ENCODE measurements around the gene KCNK13.

KCNK13 gene

GRCh38 chr14:90027842-90028241 is 34.0 kb upstream of the KCNK13 start:
- Histone ChIP-seq H3K4me1 (ENCODE audit: control insufficient read depth in 1 of 2, insufficient read depth in 1 of 2, low read depth in 1 of 2, low read length in 1 of 2) (no peaks in the 10 kb centered on the region), H3K27me3 (no peaks in the 10 kb centered on the region), H3K27ac (no peak overlapping the region), H3K4me3 (ENCODE audit: low read depth in 1 of 2, low read length in 1 of 2) (no peak overlapping the region), H3K36me3 (peaks cover 74% of the 10 kb centered on the region), H3K9me3 (no peaks in the 10 kb centered on the region)
- no peak for TF ChIP-seq CTCF (IDR thresholded peaks at IDR 0.05)

- no peak overlapping the region for H3K4me3 ChIP-seq (ENCODE audit: low read depth in 1 of 2, low read length in 1 of 2)
- TF ChIP-seq CTCF (IDR thresholded peaks at IDR 0.05), result no peak
- H3K36me3 ChIP-seq, result peaks cover 71% of the 10 kb centered on the region
- H3K9me3 ChIP-seq, result no peaks in the 10 kb centered on the region
- no peak overlapping the region for H3K27ac ChIP-seq
- no peaks in the 10 kb centered on the region for H3K4me1 ChIP-seq (ENCODE audit: control insufficient read depth in 1 of 2, insufficient read depth in 1 of 2, low read depth in 1 of 2, low read length in 1 of 2)
- H3K27me3 ChIP-seq, result no peaks in the 10 kb centered on the region
Measured at GRCh38 chr14:90034156-90034555, 27.6 kb upstream of the KCNK13 start.

GRCh38 chr14:90034835-90035525 is 26.8 kb upstream of the KCNK13 start:
- Histone ChIP-seq H3K9me3 (no peaks in the 10 kb centered on the region), H3K27me3 (no peaks in the 10 kb centered on the region), H3K36me3 (peaks cover 76% of the 10 kb centered on the region), H3K4me3 (ENCODE audit: low read depth in 1 of 2, low read length in 1 of 2) (no peak overlapping the region), H3K4me1 (ENCODE audit: control insufficient read depth in 1 of 2, insufficient read depth in 1 of 2, low read depth in 1 of 2, low read length in 1 of 2) (no peaks in the 10 kb centered on the region), H3K27ac (no peak overlapping the region)
- no peak for TF ChIP-seq CTCF (IDR thresholded peaks at IDR 0.05)

- peaks cover 76% of the 10 kb centered on the region for H3K36me3 ChIP-seq
- H3K9me3 ChIP-seq, result no peaks in the 10 kb centered on the region
- TF ChIP-seq CTCF (IDR thresholded peaks at IDR 0.05), result no peak
- no peak overlapping the region for H3K27ac ChIP-seq
- no peaks in the 10 kb centered on the region for H3K27me3 ChIP-seq
- H3K4me3 ChIP-seq (ENCODE audit: low read depth in 1 of 2, low read length in 1 of 2), result no peak overlapping the region
- no peaks in the 10 kb centered on the region for H3K4me1 ChIP-seq (ENCODE audit: control insufficient read depth in 1 of 2, insufficient read depth in 1 of 2, low read depth in 1 of 2, low read length in 1 of 2)
Measured at GRCh38 chr14:90039253-90040010, 22.4 kb upstream of the KCNK13 start.

- no peak for TF ChIP-seq CTCF (IDR thresholded peaks at IDR 0.05)
- H3K4me3 ChIP-seq (ENCODE audit: low read depth in 1 of 2, low read length in 1 of 2), result no peak overlapping the region
- no peaks in the 10 kb centered on the region for H3K9me3 ChIP-seq
- H3K36me3 ChIP-seq, result peaks cover 80% of the 10 kb centered on the region
- H3K27ac ChIP-seq, result no peak overlapping the region
- H3K4me1 ChIP-seq (ENCODE audit: control insufficient read depth in 1 of 2, insufficient read depth in 1 of 2, low read depth in 1 of 2, low read length in 1 of 2), result no peaks in the 10 kb centered on the region
- H3K27me3 ChIP-seq, result no peaks in the 10 kb centered on the region
Measured at GRCh38 chr14:90040411-90040810, 21.4 kb upstream of the KCNK13 start.
